ENCODE measurements around the gene PDLIM1.

- no peak for TF ChIP-seq NCOA1 (IDR thresholded peaks at IDR 0.05; ENCODE audit: low read depth)
- TF ChIP-seq ZKSCAN1 (IDR thresholded peaks at IDR 0.05; ENCODE audit: low read depth, low read length): no peak
- TF ChIP-seq, protein P1, sequence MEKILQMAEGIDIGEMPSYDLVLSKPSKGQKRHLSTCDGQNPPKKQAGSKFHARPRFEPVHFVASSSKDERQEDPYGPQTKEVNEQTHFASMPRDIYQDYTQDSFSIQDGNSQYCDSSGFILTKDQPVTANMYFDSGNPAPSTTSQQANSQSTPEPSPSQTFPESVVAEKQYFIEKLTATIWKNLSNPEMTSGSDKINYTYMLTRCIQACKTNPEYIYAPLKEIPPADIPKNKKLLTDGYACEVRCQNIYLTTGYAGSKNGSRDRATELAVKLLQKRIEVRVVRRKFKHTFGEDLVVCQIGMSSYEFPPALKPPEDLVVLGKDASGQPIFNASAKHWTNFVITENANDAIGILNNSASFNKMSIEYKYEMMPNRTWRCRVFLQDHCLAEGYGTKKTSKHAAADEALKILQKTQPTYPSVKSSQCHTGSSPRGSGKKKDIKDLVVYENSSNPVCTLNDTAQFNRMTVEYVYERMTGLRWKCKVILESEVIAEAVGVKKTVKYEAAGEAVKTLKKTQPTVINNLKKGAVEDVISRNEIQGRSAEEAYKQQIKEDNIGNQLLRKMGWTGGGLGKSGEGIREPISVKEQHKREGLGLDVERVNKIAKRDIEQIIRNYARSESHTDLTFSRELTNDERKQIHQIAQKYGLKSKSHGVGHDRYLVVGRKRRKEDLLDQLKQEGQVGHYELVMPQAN (IDR thresholded peaks at IDR 0.05; ENCODE audit: borderline replicate concordance): no peak
- TF ChIP-seq CTCF (IDR thresholded peaks at IDR 0.05 in 2 of 3, conservative IDR thresholded peaks at IDR 0.05 in 1 of 3; ENCODE audit: insufficient read depth in 2 of 3, low read depth in 1 of 3, low read length in 3 of 3): no peak
- no peak for TF ChIP-seq CXXC5 (CRISPR knock-in tag; IDR thresholded peaks at IDR 0.05)
- no peak for TF ChIP-seq POLR2AphosphoS5 (IDR thresholded peaks at IDR 0.05; ENCODE audit: control insufficient read depth, insufficient read depth, low read depth, low read length)
Measured at GRCh38 chr10:95220539-95220938, 70.3 kb downstream of the PDLIM1 start.

Data from K562 (cell line).